IMR-90 (cell line): ENCODE results near the gene DCC.

Source experiments
- BHLHE40 ChIP-seq: fragments of 150-350 bp; IDR thresholded peaks from 2 replicates; pipeline ENCODE4 v1.6.1; 2016; ENCODE audit warnings: mild to moderate bottlenecking, low read depth, low read length
- CEBPB ChIP-seq: IDR thresholded peaks from 2 replicates; pipeline ENCODE4 v1.6.1; 2012; ENCODE audit warnings: low read depth, low read length, improper control_type of control experiment
- CTCF ChIP-seq: conservative IDR thresholded peaks from 2 replicates; pipeline ENCODE4 v1.5.1; 2012; ENCODE audit warnings: mild to moderate bottlenecking, low read depth, low read length, improper control_type of control experiment
- ELK1 ChIP-seq: fragments of 150-350 bp; IDR thresholded peaks from 2 replicates; pipeline ENCODE4 v1.6.1; 2016; ENCODE audit warnings: low read depth, mild to moderate bottlenecking, low read length, moderate library complexity, borderline replicate concordance
- MXI1 ChIP-seq: IDR thresholded peaks from 2 replicates; pipeline ENCODE4 v1.6.1; 2012; ENCODE audit warnings: low read depth, mild to moderate bottlenecking, low read length, moderate library complexity, borderline replicate concordance
- NFE2L2 ChIP-seq: fragments of 150-350 bp; IDR thresholded peaks from 2 replicates; pipeline ENCODE4 v1.6.1; 2016; ENCODE audit warnings: low read depth, mild to moderate bottlenecking, low read length
- POLR2A ChIP-seq: IDR thresholded peaks from 2 replicates; pipeline ENCODE4 v1.6.1; 2012; ENCODE audit warnings: mild to moderate bottlenecking, low read depth, low read length
- RFX5 ChIP-seq: IDR thresholded peaks from 2 replicates; pipeline ENCODE4 v1.8.0; 2012; ENCODE audit warnings: low read depth, mild to moderate bottlenecking, low read length, moderate library complexity
- SMC3 ChIP-seq: fragments of 150-350 bp; IDR thresholded peaks from 2 replicates; pipeline ENCODE4 v1.6.1; 2016; ENCODE audit warnings: low read depth, mild to moderate bottlenecking, antibody characterized with exemption, low read length, moderate library complexity

- no peak for TF ChIP-seq MXI1
- TF ChIP-seq ELK1 = no peak
- no peak for TF ChIP-seq NFE2L2
- no peak for TF ChIP-seq POLR2A
- TF ChIP-seq CTCF = no peak
- no peak for TF ChIP-seq RFX5
- no peak for TF ChIP-seq CEBPB
- no peak for TF ChIP-seq SMC3
- no peak for TF ChIP-seq BHLHE40
Observed at GRCh38 chr18:52691841-52692240, 351.8 kb downstream of the DCC start.
